H1 (cell line): ENCODE results near the gene TMEM258. TPM values are rescaled to one million over a fixed set of nuclear protein-coding genes. Genes with fewer than 3 reads are reported as not detected.

ENCODE experiments used
- CTCF ChIA-PET: fragments of 300-600 bp; sonication (Branson Sonifier 250); formaldehyde crosslinking; loops from one replicate; lab custom pipeline; 2021; ENCODE audit not compliant: partially characterized antibody; lab: Charles Lee
- POLR2A ChIA-PET: fragments of 300-600 bp; sonication (Branson Sonifier 250); formaldehyde crosslinking; loops from one replicate; lab custom pipeline; 2021; ENCODE audit warnings: inconsistent platforms; ENCODE audit not compliant: partially characterized antibody; lab: Charles Lee
- DNase-seq, 2 experiments: peaks; one replicate each; pipeline versions ENCODE4 v3.0.0 to v3.0.0-alpha.2; 2010 to 2022; ENCODE audit warnings: low spot score in 2 of 2, low read depth in 1 of 2, mixed read lengths in 1 of 2
- FAIRE-seq: peaks from 2 replicates; lab custom pipeline; 2011; peaks lifted over from hg19 to GRCh38; lab: Jason Lieb, UNC
- H2AFZ ChIP-seq: 2 replicates; pipeline ENCODE4 v1.8.1; 2012; ENCODE audit warnings: low read length, inconsistent platforms
- H2AK5ac ChIP-seq: 2 replicates; pipeline ENCODE4 v1.6.1; 2013; ENCODE audit warnings: low read depth, low read length
- H2BK120ac ChIP-seq: replicated peaks from 2 replicates; pipeline ENCODE3; 2013; ENCODE audit warnings: low read depth, low read length, inconsistent platforms
- H2BK12ac ChIP-seq: 2 replicates; pipeline ENCODE4 v1.6.1; 2013; ENCODE audit warnings: low read depth, low read length
- H2BK15ac ChIP-seq: 2 replicates; pipeline ENCODE4 v1.6.1; 2013; ENCODE audit warnings: low read length
- H2BK20ac ChIP-seq: 2 replicates; pipeline ENCODE4 v1.6.1; 2013; ENCODE audit warnings: low read length
- H2BK5ac ChIP-seq: 2 replicates; pipeline ENCODE4 v1.6.1; 2013; ENCODE audit warnings: low read depth, low read length
- H3K14ac ChIP-seq: 2 replicates; pipeline ENCODE4 v1.6.1; 2013; ENCODE audit warnings: inconsistent platforms; ENCODE audit not compliant: insufficient read length
- H3K18ac ChIP-seq: 2 replicates; pipeline ENCODE4 v1.6.1; 2013; ENCODE audit warnings: low read length; ENCODE audit errors: extremely low read depth
- H3K23ac ChIP-seq: 2 replicates; pipeline ENCODE4 v1.6.1; 2013; ENCODE audit warnings: inconsistent platforms; ENCODE audit not compliant: insufficient read length
- H3K23me2 ChIP-seq: 2 replicates; pipeline ENCODE4 v1.6.1; 2013; ENCODE audit warnings: low read depth, low read length
- H3K27ac ChIP-seq: 2 replicates; pipeline ENCODE4 v1.6.1; 2011; ENCODE audit warnings: low read depth, low read length, inconsistent platforms
- H3K27me3 ChIP-seq, 4 experiments: replicated peaks in 1 of 4; 1 replicate in 1 of 4; 2 replicates in 3 of 4; pipeline versions ENCODE4 v1.6.1 to v1.8.1; 2011 to 2013; ENCODE audit warnings: low read length in 3 of 4, mild to moderate bottlenecking in 3 of 4, inconsistent platforms in 2 of 4, mixed read lengths in 2 of 4, moderate library complexity in 1 of 4; ENCODE audit not compliant: control insufficient read depth in 3 of 4, insufficient read depth in 3 of 4; ENCODE audit errors: extremely low read depth in 1 of 4
- H3K36me3 ChIP-seq, 4 experiments: 2 replicates each; pipeline versions ENCODE4 v1.6.1 to v1.8.1; 2011 to 2013; ENCODE audit warnings: mild to moderate bottlenecking in 4 of 4, low read length in 3 of 4, moderate library complexity in 2 of 4, control low read depth in 1 of 4, inconsistent platforms in 1 of 4; ENCODE audit not compliant: insufficient read depth in 4 of 4, control insufficient read depth in 2 of 4
- H3K4ac ChIP-seq: replicated peaks from 2 replicates; pipeline ENCODE3; 2013; ENCODE audit warnings: low read length, low read depth, mixed read lengths, inconsistent platforms; ENCODE audit not compliant: insufficient read length
- H3K4me1 ChIP-seq, 4 experiments: replicated peaks in 1 of 4; 1 replicate in 1 of 4; 2 replicates in 3 of 4; pipeline versions ENCODE4 v1.6.1 to v1.8.1; 2011 to 2013; ENCODE audit warnings: low read length in 3 of 4, inconsistent platforms in 2 of 4, mixed read lengths in 1 of 4; ENCODE audit not compliant: insufficient read depth in 4 of 4, control insufficient read depth in 3 of 4
- H3K4me2 ChIP-seq, 2 experiments: 2 replicates each; pipeline versions ENCODE4 v1.6.1 to v1.8.1; 2011 to 2013; ENCODE audit warnings: low read depth in 2 of 2, low read length in 2 of 2, control low read depth in 1 of 2, inconsistent platforms in 1 of 2, mild to moderate bottlenecking in 1 of 2; ENCODE audit not compliant: insufficient read depth in 1 of 2
- H3K4me3 ChIP-seq, 4 experiments: fragments of 200-600, 300-600 bp in 1 of 4; sonication (generic), shearing (Covaris generic), sonication (Bioruptor Twin) in 1 of 4; 2 replicates each; pipeline versions ENCODE4 v1.5.1 to v1.8.1; 2011 to 2016; ENCODE audit warnings: low read length in 4 of 4, low read depth in 3 of 4, control low read depth in 2 of 4, inconsistent platforms in 2 of 4, mild to moderate bottlenecking in 2 of 4, mixed read lengths in 1 of 4, moderate library complexity in 1 of 4; ENCODE audit not compliant: insufficient read depth in 2 of 4; ENCODE audit errors: extremely low read depth in 1 of 4
- H3K56ac ChIP-seq: replicated peaks from 2 replicates; pipeline ENCODE3; 2013; ENCODE audit warnings: low read depth, mild to moderate bottlenecking, mixed read lengths, low read length, inconsistent platforms; ENCODE audit not compliant: insufficient read length
- H3K79me1 ChIP-seq: 2 replicates; pipeline ENCODE4 v1.6.1; 2013; ENCODE audit warnings: low read depth, low read length, control low read depth
- H3K79me2 ChIP-seq, 2 experiments: 2 replicates each; pipeline versions ENCODE4 v1.6.1 to v1.8.1; 2012 to 2013; ENCODE audit warnings: low read length in 2 of 2, mild to moderate bottlenecking in 2 of 2, inconsistent platforms in 1 of 2; ENCODE audit not compliant: insufficient read depth in 2 of 2, control insufficient read depth in 1 of 2
- H3K9ac ChIP-seq, 4 experiments: replicated peaks in 1 of 4; 1 replicate in 1 of 4; 2 replicates in 3 of 4; pipeline versions ENCODE4 v1.6.1 to v1.8.1; 2011 to 2013; ENCODE audit warnings: low read depth in 3 of 4, low read length in 3 of 4, control low read depth in 2 of 4, mild to moderate bottlenecking in 2 of 4, moderate library complexity in 2 of 4, inconsistent platforms in 1 of 4; ENCODE audit errors: extremely low read depth in 1 of 4
- H3K9me3 ChIP-seq, 2 experiments: 2 replicates each; pipeline versions ENCODE4 v1.6.1 to v1.8.1; 2012 to 2013; ENCODE audit warnings: mild to moderate bottlenecking in 2 of 2, moderate library complexity in 2 of 2, control low read depth in 1 of 2, inconsistent platforms in 1 of 2, low read depth in 1 of 2, low read length in 1 of 2, mixed read lengths in 1 of 2; ENCODE audit not compliant: insufficient read depth in 2 of 2
- H4K20me1 ChIP-seq, 2 experiments: replicated peaks in 1 of 2; 2 replicates each; pipeline versions ENCODE3 to v1.8.1; 2011 to 2013; ENCODE audit warnings: inconsistent platforms in 2 of 2, low read length in 2 of 2, mild to moderate bottlenecking in 1 of 2; ENCODE audit not compliant: insufficient read depth in 2 of 2, control insufficient read depth in 1 of 2
- H4K5ac ChIP-seq: 2 replicates; pipeline ENCODE4 v1.6.1; 2013; ENCODE audit warnings: low read length, low read depth, mixed read lengths, inconsistent platforms; ENCODE audit not compliant: insufficient read length
- H4K8ac ChIP-seq: 2 replicates; pipeline ENCODE4 v1.8.0; 2013; ENCODE audit warnings: mild to moderate bottlenecking, moderate library complexity, low read length, inconsistent platforms; ENCODE audit not compliant: insufficient read depth; ENCODE audit errors: extremely low read depth
- H4K91ac ChIP-seq: replicated peaks from 2 replicates; pipeline ENCODE3; 2013; ENCODE audit warnings: low read length, mixed read lengths, inconsistent platforms; ENCODE audit not compliant: insufficient read length
- CBX8 ChIP-seq: fragments of 300-800, 300-1000 bp; sonication (generic); IDR thresholded peaks from 2 replicates; pipeline ENCODE4 v1.7.1; 2016; ENCODE audit warnings: low read depth, low read length, borderline replicate concordance
- CHD2 ChIP-seq: IDR thresholded peaks from 2 replicates; pipeline ENCODE4 v1.6.1; 2012; ENCODE audit warnings: low read length, improper control_type of control experiment
- CREB1 ChIP-seq: IDR thresholded peaks from 2 replicates; pipeline ENCODE4 v1.6.1; 2012; ENCODE audit warnings: inconsistent platforms
- EP300 ChIP-seq, 2 experiments: IDR thresholded peaks; 1 replicate in 1 of 2; 2 replicates in 1 of 2; pipeline ENCODE4 v1.6.1; 2011 to 2012; ENCODE audit warnings: low read depth in 2 of 2, low read length in 2 of 2, mild to moderate bottlenecking in 2 of 2, borderline replicate concordance in 1 of 2, inconsistent platforms in 1 of 2, moderate library complexity in 1 of 2
- GABPA ChIP-seq: IDR thresholded peaks from 2 replicates; pipeline ENCODE4 v1.6.1; 2011; ENCODE audit warnings: mild to moderate bottlenecking, low read length, moderate library complexity, borderline replicate concordance; ENCODE audit not compliant: insufficient read depth
- KDM4A ChIP-seq: IDR thresholded peaks from one replicate; pipeline ENCODE4 v1.7.1; 2012; ENCODE audit warnings: low read depth, mild to moderate bottlenecking, moderate library complexity, low read length, inconsistent platforms; ENCODE audit not compliant: severe bottlenecking
- NANOG ChIP-seq: IDR thresholded peaks from 2 replicates; pipeline ENCODE4 v1.6.1; 2011; ENCODE audit warnings: low read length, low read depth, mild to moderate bottlenecking, inconsistent platforms; ENCODE audit not compliant: insufficient read depth, poor library complexity, severe bottlenecking
- POLR2A ChIP-seq, 2 experiments: IDR thresholded peaks; 1 replicate in 1 of 2; 2 replicates in 1 of 2; pipeline ENCODE4 v1.6.1; 2011; ENCODE audit warnings: low read depth in 2 of 2, low read length in 2 of 2, mild to moderate bottlenecking in 2 of 2; ENCODE audit errors: control extremely low read depth in 1 of 2
- RBBP5 ChIP-seq: IDR thresholded peaks from 2 replicates; pipeline ENCODE4 v1.7.1; 2012; ENCODE audit warnings: low read depth, mild to moderate bottlenecking, inconsistent platforms, low read length, moderate library complexity, borderline replicate concordance
- SRF ChIP-seq: IDR thresholded peaks from 2 replicates; pipeline ENCODE4 v1.6.1; 2011; ENCODE audit warnings: mild to moderate bottlenecking, low read depth, low read length, moderate library complexity
- TAF1 ChIP-seq: IDR thresholded peaks from 2 replicates; pipeline ENCODE4 v1.6.1; 2011; ENCODE audit warnings: mild to moderate bottlenecking, low read depth, low read length
- WGBS, 2 experiments: shearing (Covaris generic) in 1 of 2; methylation state at CpG; one replicate each; pipeline versions ENCODE4 v1.1.6 to v1.1.7; 2013 to 2015; ENCODE audit warnings: low lambda C conversion rate in 2 of 2, mixed read lengths in 2 of 2, inconsistent platforms in 1 of 2, low coverage in 1 of 2, missing lambda C conversion rate in 1 of 2; ENCODE audit not compliant: insufficient replicate concordance in 2 of 2, insufficient coverage in 1 of 2, insufficient read length in 1 of 2; ENCODE audit errors: extremely low coverage in 1 of 2, missing lambda C conversion rate in 1 of 2; 5-methylcytosine and 5-hydroxymethylcytosine counted together
- polyA plus RNA-seq, 7 experiments: library from polyadenylated mRNA; depleted of rRNA in 3 of 7; stranded (reverse) in 5 of 7; unstranded in 2 of 7; fragments of >200 nt in 5 of 7; fragments of 200-250 nt in 2 of 7; gene quantifications; 1 replicate in 5 of 7; 2 replicates in 1 of 7; 4 replicates in 1 of 7; pipeline versions ENCODE4 v1.2.1 to v1.2.3, GENCODE V29; 2011 to 2013; ENCODE audit warnings: missing spikeins in 2 of 7, mixed read lengths in 2 of 7
- total RNA-seq: library from RNA; stranded (reverse); fragmentation: NEBNext Ultra II Directional; extraction: Animal tissue kit (Norgen Biotek cat#: 25700); gene quantifications from 2 replicates; pipeline ENCODE4 v1.2.1, GENCODE V29; 2021
- TF ChIP-seq, protein P1 (sequence below): IDR thresholded peaks from 2 replicates; pipeline ENCODE4 v1.6.1; 2012; ENCODE audit warnings: inconsistent platforms

TMEM258 gene
- total and polyA plus RNA-seq, 2 of the 8 experiments (the other 6 are each of a cell fraction or from before 2014, with no cell fraction given) = 186 to 759 TPM

DNA sequence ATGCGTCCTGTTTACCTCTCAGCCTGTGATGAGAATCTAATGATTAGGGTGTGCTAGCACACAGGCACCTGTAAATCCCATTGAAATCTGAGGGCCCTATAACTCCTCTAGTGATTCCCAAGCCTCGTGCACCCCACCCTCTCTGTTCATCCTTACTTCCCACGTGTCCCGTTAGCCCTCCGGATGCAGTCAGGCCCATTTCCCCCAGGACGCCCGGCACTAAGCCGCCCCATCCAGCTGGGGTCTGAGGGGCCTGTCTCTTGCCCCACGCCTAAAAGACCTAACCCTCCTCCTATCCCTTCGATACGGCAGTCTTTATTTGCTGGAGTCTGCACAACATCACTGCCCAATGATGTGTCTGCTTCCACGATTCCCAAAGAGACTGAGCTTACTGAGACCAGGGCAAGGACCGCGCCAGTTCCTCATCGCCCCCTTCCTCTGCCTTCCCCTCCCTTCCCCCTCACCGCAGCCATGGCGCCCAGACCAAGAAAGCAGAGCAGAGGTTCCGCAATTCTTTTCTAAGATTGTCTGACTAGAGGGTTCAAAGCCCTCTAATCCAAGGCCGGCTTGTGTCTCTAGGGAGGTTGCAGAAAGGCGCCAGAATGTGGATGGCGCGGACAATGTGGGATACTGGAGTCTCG, 34.7 kb upstream of the TMEM258 start:
- FAIRE-seq (no peak), DNase-seq (peak in 1 of 2 experiments; percentile 54)
- Histone ChIP-seq H4K8ac (peak overlapping the region; percentile 90; the same call in 1 of the 2 replicates), H2BK5ac (peak overlapping the region; percentile 71), H3K9me3 (no peaks in the 10 kb centered on the region), H3K36me3 (peaks cover 0 to 3% (median 2%) of the 10 kb centered on the region in 4 experiments; a peak in 2 of 8 replicates), H3K27me3 (no peaks in the 10 kb centered on the region), H3K56ac (peak overlapping the region; percentile 94), H3K23ac (no peak overlapping the region), H3K27ac (peak overlapping the region; percentile 74), H4K5ac (peak overlapping the region; percentile 86), H3K23me2 (peaks cover 14% of the 10 kb centered on the region), H3K9ac (peak overlapping the region; percentile 63 to 87 (median 80)), H2BK20ac (no peak overlapping the region), H3K4ac (peak overlapping the region; percentile 30), H3K79me2 (peaks cover 29 to 39% of the 10 kb centered on the region in 2 experiments), H3K14ac (no peak overlapping the region), H3K4me2 (peak overlapping the region; percentile 96 to 98), H4K91ac (peak overlapping the region; percentile 83), H3K18ac (peak overlapping the region; percentile 66), H3K79me1 (peaks cover 8% of the 10 kb centered on the region), H3K4me1 (peaks cover 9 to 22% (median 15%) of the 10 kb centered on the region in 4 experiments), H3K4me3 (peak overlapping the region; percentile 77 to 96 (median 86)), H2BK12ac (no peak overlapping the region), H2AFZ (no peak overlapping the region), H2AK5ac (0 out of 2 replicates have a peak overlapping the region, but pooled peaks have one; percentile 42), H2BK15ac (peak overlapping the region; percentile 11; the same call in 1 of the 2 replicates), H4K20me1 (peaks cover 7 to 17% of the 10 kb centered on the region in 2 experiments), H2BK120ac (peak overlapping the region; percentile 70)
- ChIA-PET CTCF (interaction anchor here (0.7 to 3.2 kb wide), 3 partner anchors 9 to 197 kb away, joined by 3 to 16 read pairs (median 7); partner anchors contain the start of gene FADS1), POLR2A (interaction anchor here (0.8 to 9.9 kb wide), 7 partner anchors 11 to 141 kb away, joined by 3 to 210 read pairs (median 5); partner anchors contain the start of genes FADS1, FEN1 and FTH1)
- 26% methylated on average over 19 of the region's 23 CpGs; no CpG with 5 or more reads in 1 of the 2 experiments for WGBS, 2 experiments
- no peak for TF ChIP-seq CHD2
- TF ChIP-seq RBBP5 = no peak
- TF ChIP-seq EP300 (IDR thresholded peaks at IDR 0.05; ENCODE audit: borderline replicate concordance in 1 of 2, low read depth in 2 of 2, low read length in 2 of 2) = no peak
- TF ChIP-seq TAF1 = peak; percentile 44; the same call in 1 of the 2 replicates
- TF ChIP-seq, protein P1, sequence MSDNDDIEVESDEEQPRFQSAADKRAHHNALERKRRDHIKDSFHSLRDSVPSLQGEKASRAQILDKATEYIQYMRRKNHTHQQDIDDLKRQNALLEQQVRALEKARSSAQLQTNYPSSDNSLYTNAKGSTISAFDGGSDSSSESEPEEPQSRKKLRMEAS = peak; percentile 65
- no peak for TF ChIP-seq KDM4A
- no peak for TF ChIP-seq CBX8
- no peak for TF ChIP-seq GABPA
- no peak for TF ChIP-seq SRF
- TF ChIP-seq NANOG = no peak
- TF ChIP-seq POLR2A (IDR thresholded peaks at IDR 0.05; ENCODE audit: control extremely low read depth in 1 of 2, low read depth in 2 of 2, low read length in 2 of 2) = peak in 1 of 2 experiments; percentile 49; a peak in 2 of 3 replicates
- no peak for TF ChIP-seq CREB1
